Measurements from ENCODE around the gene CPOX.

The CPOX gene

DNA sequence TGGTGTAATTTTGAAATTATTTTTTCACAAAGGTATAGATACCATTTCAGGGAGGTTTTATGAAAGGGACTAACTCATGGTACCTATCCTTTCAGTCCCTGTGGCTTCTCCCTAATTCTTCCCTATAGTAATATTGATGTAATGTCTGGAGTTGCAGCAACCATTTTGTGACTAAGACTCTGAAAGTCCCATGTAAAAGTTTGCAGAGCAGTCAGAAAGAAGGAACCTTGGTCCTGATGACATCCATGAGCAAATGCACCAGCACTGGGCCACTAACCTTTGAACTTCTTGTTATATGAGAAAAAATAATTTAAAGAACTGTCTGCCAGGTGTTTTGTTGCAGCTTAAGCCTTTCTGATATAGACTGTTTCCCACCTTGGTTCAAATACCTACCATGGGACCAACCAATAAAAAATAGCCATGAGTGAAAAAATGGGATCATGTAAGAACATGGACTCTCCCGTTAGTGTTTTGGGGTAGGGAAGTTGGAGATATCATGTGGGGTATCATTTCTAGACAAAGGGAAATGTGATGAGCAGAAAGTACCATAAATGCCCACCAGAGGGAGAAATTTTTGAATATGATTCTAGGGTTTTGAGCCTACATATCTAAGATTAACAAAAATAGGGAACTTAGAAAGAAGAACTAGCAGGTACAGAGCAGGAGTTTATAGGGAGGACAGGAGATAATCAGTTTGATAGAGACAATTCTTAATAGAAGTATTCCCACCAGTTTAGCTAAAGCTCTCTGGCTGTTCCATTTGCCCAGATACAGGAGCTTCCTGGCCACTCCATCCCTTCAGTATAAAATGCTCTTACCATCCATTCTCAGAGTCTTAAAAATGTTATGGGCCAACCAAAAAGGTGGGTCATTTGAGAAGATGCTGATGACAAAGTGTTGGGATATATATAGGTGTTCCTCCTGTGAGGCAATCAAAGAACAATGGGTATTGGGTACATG, 3.4 kb upstream of the CPOX start:
- H3K79me1 ChIP-seq (ENCODE audit: low read depth, low read length) = peaks cover 4% of the 10 kb centered on the region
- H3K4me2 ChIP-seq (ENCODE audit: insufficient read depth, low read length, poor library complexity, severe bottlenecking) = no peak overlapping the region
- no peak overlapping the region for H3K23ac ChIP-seq (ENCODE audit: low read depth, low read length, poor library complexity)
- H3K18ac ChIP-seq (ENCODE audit: low read length) = no peak overlapping the region
- no peak overlapping the region for H2BK5ac ChIP-seq (ENCODE audit: low read length)
- H4K91ac ChIP-seq (ENCODE audit: low read depth, low read length, poor library complexity) = no peak overlapping the region
- no peak overlapping the region for H3K27ac ChIP-seq (replicated peaks; ENCODE audit: low read length)
- H2BK120ac ChIP-seq (ENCODE audit: low read depth, low read length) = no peak overlapping the region
- peaks cover 5 to 6% of the 10 kb centered on the region in 2 donors for H3K4me1 ChIP-seq (ENCODE audit: control insufficient read depth in 2 of 2, insufficient read depth in 1 of 2, low read depth in 1 of 2, low read length in 2 of 2)
- H3K27me3 ChIP-seq (ENCODE audit: control insufficient read depth in 3 of 3, insufficient read depth in 3 of 3, low read depth in 1 of 3, low read length in 3 of 3) = peaks cover 0 to 6% (median 0%) of the 10 kb centered on the region in 3 experiments
- WGBS, 2 donors (ENCODE audit: extremely low coverage in 2 of 2, insufficient read length in 2 of 2, insufficient replicate concordance in 1 of 2) = no CpG with 5 or more reads among the region's 1 CpG
- H3K9me3 ChIP-seq (replicated peaks in 1 of 2; ENCODE audit: control insufficient read depth in 2 of 2, insufficient read depth in 1 of 2, low read depth in 1 of 2, low read length in 2 of 2) = no peaks in the 10 kb centered on the region
- DNase-seq (ENCODE audit: low spot score) = no peak
- H2AFZ ChIP-seq (ENCODE audit: low read length) = no peak overlapping the region
- H2BK15ac ChIP-seq (ENCODE audit: low read length) = no peak overlapping the region
- no peak overlapping the region for H3K14ac ChIP-seq (ENCODE audit: low read length)
- no peak overlapping the region for H3K4me3 ChIP-seq (ENCODE audit: low read length in 2 of 2)
- no peak overlapping the region for H4K8ac ChIP-seq (ENCODE audit: low read depth, low read length)
- no peak overlapping the region for H2AK5ac ChIP-seq (ENCODE audit: low read depth, low read length)
- H2BK12ac ChIP-seq (ENCODE audit: low read length) = no peak overlapping the region
- H3K36me3 ChIP-seq (replicated peaks in 1 of 2; ENCODE audit: control insufficient read depth in 2 of 2, insufficient read depth in 2 of 2, low read length in 2 of 2) = no peaks in the 10 kb centered on the region
- no peak overlapping the region for H3K9ac ChIP-seq (ENCODE audit: low read depth, low read length, poor library complexity)
- H3K4ac ChIP-seq (ENCODE audit: low read length) = no peak overlapping the region

GRCh38 chr3:98596087-98596486, 2.7 kb upstream of the CPOX start:
- DNase-seq (ENCODE audit: low spot score) = no peak
- no peak overlapping the region for H2AFZ ChIP-seq (ENCODE audit: low read length)
- H3K9ac ChIP-seq (ENCODE audit: low read depth, low read length, poor library complexity) = no peak overlapping the region
- H3K23ac ChIP-seq (ENCODE audit: low read depth, low read length, poor library complexity) = no peak overlapping the region
- no peak overlapping the region for H3K4me2 ChIP-seq (ENCODE audit: insufficient read depth, low read length, poor library complexity, severe bottlenecking)
- H3K9me3 ChIP-seq (replicated peaks in 1 of 2; ENCODE audit: control insufficient read depth in 2 of 2, insufficient read depth in 1 of 2, low read depth in 1 of 2, low read length in 2 of 2) = no peaks in the 10 kb centered on the region
- H3K14ac ChIP-seq (ENCODE audit: low read length) = no peak overlapping the region
- H3K79me1 ChIP-seq (ENCODE audit: low read depth, low read length) = peaks cover 4% of the 10 kb centered on the region
- H4K91ac ChIP-seq (ENCODE audit: low read depth, low read length, poor library complexity) = no peak overlapping the region
- H3K36me3 ChIP-seq (replicated peaks in 1 of 2; ENCODE audit: control insufficient read depth in 2 of 2, insufficient read depth in 2 of 2, low read length in 2 of 2) = peaks cover 0 to 6% of the 10 kb centered on the region in 2 donors
- H2BK120ac ChIP-seq (ENCODE audit: low read depth, low read length) = no peak overlapping the region
- no peak overlapping the region for H3K4ac ChIP-seq (ENCODE audit: low read length)
- H2BK12ac ChIP-seq (ENCODE audit: low read length) = no peak overlapping the region
- H3K27ac ChIP-seq (replicated peaks; ENCODE audit: low read length) = no peak overlapping the region
- H3K27me3 ChIP-seq (ENCODE audit: control insufficient read depth in 3 of 3, insufficient read depth in 3 of 3, low read depth in 1 of 3, low read length in 3 of 3) = peaks cover 0 to 6% (median 0%) of the 10 kb centered on the region in 3 experiments
- peaks cover 5 to 6% of the 10 kb centered on the region in 2 donors for H3K4me1 ChIP-seq (ENCODE audit: control insufficient read depth in 2 of 2, insufficient read depth in 1 of 2, low read depth in 1 of 2, low read length in 2 of 2)
- no peak overlapping the region for H2AK5ac ChIP-seq (ENCODE audit: low read depth, low read length)
- H4K8ac ChIP-seq (ENCODE audit: low read depth, low read length) = no peak overlapping the region
- H3K18ac ChIP-seq (ENCODE audit: low read length) = no peak overlapping the region
- H2BK5ac ChIP-seq (ENCODE audit: low read length) = no peak overlapping the region
- no peak overlapping the region for H3K4me3 ChIP-seq (ENCODE audit: low read length in 2 of 2)
- no peak overlapping the region for H2BK15ac ChIP-seq (ENCODE audit: low read length)

DNA sequence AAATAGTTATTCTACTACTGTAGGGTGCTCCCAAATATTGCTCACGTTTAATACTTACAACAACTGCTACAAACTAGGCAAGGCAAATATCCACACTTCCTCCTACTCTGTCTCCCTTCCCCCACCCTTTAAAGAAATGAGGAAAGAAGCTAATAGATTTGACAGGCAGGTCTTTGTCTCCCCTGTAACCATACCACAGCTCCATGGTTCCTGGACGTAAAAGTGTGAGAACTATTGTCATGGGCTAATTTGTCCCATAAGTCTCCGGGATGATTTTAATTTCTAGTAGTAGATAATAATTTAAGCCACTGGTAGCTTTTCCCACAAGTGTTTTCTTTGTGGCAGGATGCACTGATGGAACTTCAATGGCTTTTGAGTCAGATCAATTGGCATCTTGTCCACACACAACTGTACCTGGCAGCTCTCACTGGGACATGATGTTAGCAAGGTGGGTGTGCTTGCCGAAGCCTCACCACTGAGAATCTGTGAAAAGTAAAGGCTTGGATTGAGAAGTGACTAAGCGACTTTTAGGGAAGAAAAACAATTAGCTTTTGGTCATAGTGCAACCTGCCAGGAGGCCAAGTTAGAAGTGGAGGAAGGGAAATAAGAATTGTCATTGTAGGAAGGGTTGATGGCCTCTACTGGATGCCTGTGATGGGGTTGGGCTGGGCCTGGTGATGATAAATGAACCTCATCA, 1.4 kb upstream of the CPOX start:
- Histone ChIP-seq H2AFZ (ENCODE audit: low read length) (peak overlapping the region; percentile 0), H3K27me3 (ENCODE audit: control insufficient read depth in 3 of 3, insufficient read depth in 3 of 3, low read depth in 1 of 3, low read length in 3 of 3) (peaks cover 0 to 6% (median 0%) of the 10 kb centered on the region in 3 experiments), H3K36me3 (replicated peaks in 1 of 2; ENCODE audit: control insufficient read depth in 2 of 2, insufficient read depth in 2 of 2, low read length in 2 of 2) (peaks cover 4 to 19% of the 10 kb centered on the region in 2 donors), H3K27ac (replicated peaks; ENCODE audit: low read length) (no peak overlapping the region), H3K9me3 (replicated peaks in 1 of 2; ENCODE audit: control insufficient read depth in 2 of 2, insufficient read depth in 1 of 2, low read depth in 1 of 2, low read length in 2 of 2) (no peaks in the 10 kb centered on the region), H2AK5ac (ENCODE audit: low read depth, low read length) (no peak overlapping the region), H3K18ac (ENCODE audit: low read length) (no peak overlapping the region), H2BK5ac (ENCODE audit: low read length) (no peak overlapping the region), H3K4ac (ENCODE audit: low read length) (no peak overlapping the region), H3K14ac (ENCODE audit: low read length) (no peak overlapping the region), H3K4me1 (ENCODE audit: control insufficient read depth in 2 of 2, insufficient read depth in 1 of 2, low read depth in 1 of 2, low read length in 2 of 2) (peaks cover 5 to 6% of the 10 kb centered on the region in 2 donors), H2BK15ac (ENCODE audit: low read length) (no peak overlapping the region), H3K4me2 (ENCODE audit: insufficient read depth, low read length, poor library complexity, severe bottlenecking) (no peak overlapping the region), H4K91ac (ENCODE audit: low read depth, low read length, poor library complexity) (no peak overlapping the region), H3K4me3 (ENCODE audit: low read length in 2 of 2) (no peak overlapping the region), H4K8ac (ENCODE audit: low read depth, low read length) (no peak overlapping the region), H3K79me1 (ENCODE audit: low read depth, low read length) (peaks cover 4% of the 10 kb centered on the region), H2BK120ac (ENCODE audit: low read depth, low read length) (no peak overlapping the region), H3K23ac (ENCODE audit: low read depth, low read length, poor library complexity) (no peak overlapping the region), H3K9ac (ENCODE audit: low read depth, low read length, poor library complexity) (no peak overlapping the region), H2BK12ac (ENCODE audit: low read length) (no peak overlapping the region)
- WGBS, 2 donors (ENCODE audit: extremely low coverage in 2 of 2, insufficient read length in 2 of 2, insufficient replicate concordance in 1 of 2) = no CpG with 5 or more reads among the region's 5 CpGs
- no peak for DNase-seq (ENCODE audit: low spot score)

DNA sequence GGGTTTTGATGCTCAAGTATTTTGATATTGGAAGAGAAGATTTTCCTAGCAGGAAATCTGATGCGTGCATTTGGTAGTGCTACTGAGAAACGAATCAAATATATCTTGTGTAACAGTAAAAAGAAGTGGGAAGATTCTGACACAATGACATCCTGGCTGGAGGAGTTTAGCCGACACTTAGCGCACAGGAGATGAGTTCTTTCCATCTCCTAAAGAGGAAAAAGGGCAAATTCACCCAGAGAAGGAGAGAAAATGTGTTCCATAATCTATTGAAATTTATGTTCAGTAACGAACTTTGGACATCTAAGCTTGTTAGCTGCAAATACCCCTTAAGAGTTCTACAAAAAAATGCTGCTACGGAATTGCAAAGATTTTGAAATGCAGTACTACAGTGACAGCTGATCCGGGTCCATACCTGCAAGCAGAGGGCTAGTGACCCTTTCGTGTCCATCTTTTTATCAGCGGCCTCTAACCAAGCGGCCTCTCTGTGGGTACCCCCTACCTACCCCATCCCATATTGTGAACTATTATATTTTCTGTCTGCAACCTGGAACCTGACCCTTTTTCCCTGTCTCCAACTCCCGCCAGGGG, 971 bp downstream of the CPOX start:
- Histone ChIP-seq H2AK5ac (ENCODE audit: low read depth, low read length) (peak overlapping the region; percentile 84), H4K8ac (ENCODE audit: low read depth, low read length) (no peak overlapping the region), H2BK5ac (ENCODE audit: low read length) (no peak overlapping the region), H3K9ac (ENCODE audit: low read depth, low read length, poor library complexity) (no peak overlapping the region), H3K27me3 (ENCODE audit: control insufficient read depth in 3 of 3, insufficient read depth in 3 of 3, low read depth in 1 of 3, low read length in 3 of 3) (no peaks in the 10 kb centered on the region), H3K9me3 (replicated peaks in 1 of 2; ENCODE audit: control insufficient read depth in 2 of 2, insufficient read depth in 1 of 2, low read depth in 1 of 2, low read length in 2 of 2) (no peaks in the 10 kb centered on the region), H3K4me1 (ENCODE audit: control insufficient read depth in 2 of 2, insufficient read depth in 1 of 2, low read depth in 1 of 2, low read length in 2 of 2) (peaks cover 5 to 6% of the 10 kb centered on the region in 2 donors), H2BK15ac (ENCODE audit: low read length) (no peak overlapping the region), H3K4me2 (ENCODE audit: insufficient read depth, low read length, poor library complexity, severe bottlenecking) (peak overlapping the region; percentile 93), H3K27ac (replicated peaks; ENCODE audit: low read length) (no peak overlapping the region), H3K23ac (ENCODE audit: low read depth, low read length, poor library complexity) (no peak overlapping the region), H2AFZ (ENCODE audit: low read length) (peak overlapping the region; percentile 100), H3K18ac (ENCODE audit: low read length) (no peak overlapping the region), H3K79me1 (ENCODE audit: low read depth, low read length) (peaks cover 4% of the 10 kb centered on the region), H3K4ac (ENCODE audit: low read length) (no peak overlapping the region), H4K91ac (ENCODE audit: low read depth, low read length, poor library complexity) (no peak overlapping the region), H2BK120ac (ENCODE audit: low read depth, low read length) (no peak overlapping the region), H3K14ac (ENCODE audit: low read length) (no peak overlapping the region), H2BK12ac (ENCODE audit: low read length) (no peak overlapping the region), H3K36me3 (replicated peaks in 1 of 2; ENCODE audit: control insufficient read depth in 2 of 2, insufficient read depth in 2 of 2, low read length in 2 of 2) (peaks cover 8 to 40% of the 10 kb centered on the region in 2 donors), H3K4me3 (ENCODE audit: low read length in 2 of 2) (peak overlapping the region; percentile 83 to 89)
- no CpG with 5 or more reads among the region's 11 CpGs for WGBS, 2 donors (ENCODE audit: extremely low coverage in 2 of 2, insufficient read length in 2 of 2, insufficient replicate concordance in 1 of 2)
- DNase-seq (ENCODE audit: low spot score) = no peak

Measured in neuronal stem cell (in vitro differentiated cells).